GM20000 (cell line): ENCODE measurements around the gene PPARD.

Experiments used
- DNase-seq: peaks from one replicate; pipeline ENCODE4 v3.0.0; 2012; ENCODE audit warnings: low spot score
- CTCF ChIP-seq: IDR thresholded peaks from 2 replicates; pipeline ENCODE4 v1.5.1; 2012; ENCODE audit warnings: mild to moderate bottlenecking, control low read depth; ENCODE audit errors: extremely low read depth, missing control alignments

Gene PPARD

GRCh38 chr6:35401514-35401913 is 59.2 kb downstream of the PPARD start:
- TF ChIP-seq CTCF = no peak
- no peak for DNase-seq

- no peak for TF ChIP-seq CTCF
- DNase-seq = peak; percentile 56
Measured at GRCh38 chr6:35402136-35402855, 59.9 kb downstream of the PPARD start.

GRCh38 chr6:35402856-35403191 is 60.5 kb downstream of the PPARD start:
- TF ChIP-seq CTCF = no peak
- no peak for DNase-seq

- no peak for DNase-seq
- TF ChIP-seq CTCF = no peak
Measured at GRCh38 chr6:35403544-35404442, 61.4 kb downstream of the PPARD start.

GRCh38 chr6:35406711-35407485 is 64.5 kb downstream of the PPARD start:
- DNase-seq = no peak
- TF ChIP-seq CTCF = no peak

- TF ChIP-seq CTCF = no peak
- DNase-seq = no peak
Measured at GRCh38 chr6:35409245-35409644, 66.9 kb downstream of the PPARD start.

GRCh38 chr6:35410131-35410530 is 67.8 kb downstream of the PPARD start:
- TF ChIP-seq CTCF = no peak
- DNase-seq = no peak
